Upper lobe of right lung (tissue), 1 donor: Measurements from ENCODE around the gene COIL. TPM values are rescaled to one million over a fixed set of nuclear protein-coding genes. Genes with fewer than 3 reads are reported as not detected.

Source experiments
- ATAC-seq: fragments of 200-7000 bp; cut with Tn5 transposase; one replicate; pipeline ENCODE4 v1.9.1; 2020; ENCODE audit warnings: mild to moderate bottlenecking, moderate library complexity
- DNase-seq: peaks from one replicate; pipeline ENCODE4 v3.0.0-alpha.2; 2020
- H3K27ac ChIP-seq: fragments of 200-600 bp; one replicate; pipeline ENCODE4 v1.8.0; 2022
- H3K27me3 ChIP-seq: fragments of 200-600 bp; one replicate; pipeline ENCODE4 v1.8.0; 2022; ENCODE audit warnings: mild to moderate bottlenecking
- H3K36me3 ChIP-seq: fragments of 200-600 bp; one replicate; pipeline ENCODE4 v1.8.0; 2022
- H3K4me1 ChIP-seq: fragments of 200-600 bp; one replicate; pipeline ENCODE4 v1.8.0; 2022
- H3K4me3 ChIP-seq: fragments of 200-600 bp; one replicate; pipeline ENCODE4 v1.8.0; 2022; ENCODE audit warnings: mild to moderate bottlenecking
- H3K9me3 ChIP-seq: fragments of 200-600 bp; one replicate; pipeline ENCODE4 v1.8.0; 2022
- intact Hi-C: fragments of 100-400 bp; cut with DNase I; formaldehyde crosslinking; loops from one replicate; pipeline ENCODE4 v1.11.0; 2022
- total RNA-seq: library from RNA; stranded (reverse); fragmentation: NEBNext Ultra II Directional; extraction: Animal tissue kit (Norgen Biotek cat#: 25700); gene quantifications from one replicate; pipeline ENCODE4 v1.2.1, GENCODE V29; 2021
- TF ChIP-seq, protein P1 (sequence below): fragments of 200-600 bp; IDR thresholded peaks from one replicate; pipeline ENCODE4 v1.8.0; 2022; ENCODE audit warnings: antibody characterized with exemption
- donor health status: DM: no; HTN: yes; CAD: no; lungs with severe emphysema.

The COIL gene
- total RNA-seq, 1 donor from 2014 or later: 13.3 TPM

GRCh38 chr17:56976941-56977608 is 16.2 kb upstream of the COIL start:
- no peak for DNase-seq
- Histone ChIP-seq H3K4me1 (peaks cover 5% of the 10 kb centered on the region), H3K9me3 (no peaks in the 10 kb centered on the region), H3K4me3 (peak overlapping the region; percentile 65), H3K36me3 (peaks cover 3% of the 10 kb centered on the region), H3K27ac (peak overlapping the region; percentile 56), H3K27me3 (no peaks in the 10 kb centered on the region)
- ATAC-seq: no peak
- TF ChIP-seq, protein P1, sequence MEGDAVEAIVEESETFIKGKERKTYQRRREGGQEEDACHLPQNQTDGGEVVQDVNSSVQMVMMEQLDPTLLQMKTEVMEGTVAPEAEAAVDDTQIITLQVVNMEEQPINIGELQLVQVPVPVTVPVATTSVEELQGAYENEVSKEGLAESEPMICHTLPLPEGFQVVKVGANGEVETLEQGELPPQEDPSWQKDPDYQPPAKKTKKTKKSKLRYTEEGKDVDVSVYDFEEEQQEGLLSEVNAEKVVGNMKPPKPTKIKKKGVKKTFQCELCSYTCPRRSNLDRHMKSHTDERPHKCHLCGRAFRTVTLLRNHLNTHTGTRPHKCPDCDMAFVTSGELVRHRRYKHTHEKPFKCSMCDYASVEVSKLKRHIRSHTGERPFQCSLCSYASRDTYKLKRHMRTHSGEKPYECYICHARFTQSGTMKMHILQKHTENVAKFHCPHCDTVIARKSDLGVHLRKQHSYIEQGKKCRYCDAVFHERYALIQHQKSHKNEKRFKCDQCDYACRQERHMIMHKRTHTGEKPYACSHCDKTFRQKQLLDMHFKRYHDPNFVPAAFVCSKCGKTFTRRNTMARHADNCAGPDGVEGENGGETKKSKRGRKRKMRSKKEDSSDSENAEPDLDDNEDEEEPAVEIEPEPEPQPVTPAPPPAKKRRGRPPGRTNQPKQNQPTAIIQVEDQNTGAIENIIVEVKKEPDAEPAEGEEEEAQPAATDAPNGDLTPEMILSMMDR: no peak
- intact Hi-C loops: no loop called here

DNA sequence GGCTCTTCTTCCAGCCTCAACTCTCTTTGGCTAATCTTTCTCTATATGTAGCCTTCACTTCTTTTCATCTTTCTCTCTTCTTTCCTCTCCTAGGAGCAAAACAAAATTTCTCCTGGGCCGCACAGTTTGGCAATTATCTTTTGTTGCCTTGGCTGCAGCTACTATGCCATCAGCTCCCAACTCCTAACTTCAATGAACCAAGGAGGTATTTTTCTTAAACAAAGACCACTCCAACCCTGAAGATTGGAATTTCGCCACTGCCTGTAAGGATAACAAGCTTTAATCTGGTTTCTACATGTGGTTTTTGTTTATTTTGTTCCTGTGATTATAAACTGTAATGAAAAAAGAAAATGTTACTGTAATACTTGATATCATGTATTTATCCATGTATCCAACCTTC is 14.8 kb upstream of the COIL start:
- ATAC-seq (no peak), DNase-seq (no peak)
- intact Hi-C loops: no loop called here
- Histone ChIP-seq H3K27ac (no peak overlapping the region), H3K4me1 (peaks cover 5% of the 10 kb centered on the region), H3K27me3 (no peaks in the 10 kb centered on the region), H3K4me3 (no peak overlapping the region), H3K9me3 (no peaks in the 10 kb centered on the region), H3K36me3 (no peaks in the 10 kb centered on the region)
- TF ChIP-seq, protein P1: no peak

- DNase-seq (no peak), ATAC-seq (no peak)
- intact Hi-C loops: no loop called here
- no peaks in the 10 kb centered on the region for H3K36me3 ChIP-seq
- H3K4me1 ChIP-seq: peaks cover 4% of the 10 kb centered on the region
- TF ChIP-seq, protein P1: no peak
- H3K27ac ChIP-seq: no peak overlapping the region
- no peaks in the 10 kb centered on the region for H3K9me3 ChIP-seq
- no peak overlapping the region for H3K4me3 ChIP-seq
- no peaks in the 10 kb centered on the region for H3K27me3 ChIP-seq
These were observed 13.2 kb upstream of the COIL start for GRCh38 chr17:56974055-56974454.

- intact Hi-C loops: no loop called here
- ATAC-seq: no peak
- H3K27me3 ChIP-seq: no peaks in the 10 kb centered on the region
- H3K36me3 ChIP-seq: no peaks in the 10 kb centered on the region
- DNase-seq: no peak
- no peaks in the 10 kb centered on the region for H3K4me1 ChIP-seq
- H3K9me3 ChIP-seq: no peaks in the 10 kb centered on the region
- no peak overlapping the region for H3K27ac ChIP-seq
- TF ChIP-seq, protein P1: no peak
- no peak overlapping the region for H3K4me3 ChIP-seq
These were observed 12.7 kb upstream of the COIL start for GRCh38 chr17:56973520-56973919.

- intact Hi-C loops: no loop called here
- no peak overlapping the region for H3K27ac ChIP-seq
- H3K27me3 ChIP-seq: no peaks in the 10 kb centered on the region
- ATAC-seq (no peak), DNase-seq (no peak)
- H3K36me3 ChIP-seq: no peaks in the 10 kb centered on the region
- no peaks in the 10 kb centered on the region for H3K9me3 ChIP-seq
- H3K4me1 ChIP-seq: no peaks in the 10 kb centered on the region
- TF ChIP-seq, protein P1: no peak
- H3K4me3 ChIP-seq: no peak overlapping the region
These were observed 11.4 kb upstream of the COIL start for GRCh38 chr17:56972111-56972730.
